Measurements from ENCODE around the gene MISP3.
"Not testable (repeated sequence)": the region's sequence is repeated elsewhere in the genome, so short reads cannot be mapped to it uniquely, and the experiment has no call there.

GRCh38 chr19:14050961-14051360 lies 21.6 kb upstream of the MISP3 start:
- TF ChIP-seq POLR2A (IDR thresholded peaks at IDR 0.05; ENCODE audit: extremely low read depth, insufficient read length); MAX (IDR thresholded peaks at IDR 0.05; ENCODE audit: low read depth, low read length): not testable (repeated sequence)
- TF ChIP-seq, protein P1, sequence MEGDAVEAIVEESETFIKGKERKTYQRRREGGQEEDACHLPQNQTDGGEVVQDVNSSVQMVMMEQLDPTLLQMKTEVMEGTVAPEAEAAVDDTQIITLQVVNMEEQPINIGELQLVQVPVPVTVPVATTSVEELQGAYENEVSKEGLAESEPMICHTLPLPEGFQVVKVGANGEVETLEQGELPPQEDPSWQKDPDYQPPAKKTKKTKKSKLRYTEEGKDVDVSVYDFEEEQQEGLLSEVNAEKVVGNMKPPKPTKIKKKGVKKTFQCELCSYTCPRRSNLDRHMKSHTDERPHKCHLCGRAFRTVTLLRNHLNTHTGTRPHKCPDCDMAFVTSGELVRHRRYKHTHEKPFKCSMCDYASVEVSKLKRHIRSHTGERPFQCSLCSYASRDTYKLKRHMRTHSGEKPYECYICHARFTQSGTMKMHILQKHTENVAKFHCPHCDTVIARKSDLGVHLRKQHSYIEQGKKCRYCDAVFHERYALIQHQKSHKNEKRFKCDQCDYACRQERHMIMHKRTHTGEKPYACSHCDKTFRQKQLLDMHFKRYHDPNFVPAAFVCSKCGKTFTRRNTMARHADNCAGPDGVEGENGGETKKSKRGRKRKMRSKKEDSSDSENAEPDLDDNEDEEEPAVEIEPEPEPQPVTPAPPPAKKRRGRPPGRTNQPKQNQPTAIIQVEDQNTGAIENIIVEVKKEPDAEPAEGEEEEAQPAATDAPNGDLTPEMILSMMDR (IDR thresholded peaks at IDR 0.05; ENCODE audit: low read depth, low read length), result not testable (repeated sequence)
